Body of pancreas (tissue), 4 donors: Measurements from ENCODE around the gene MED27.

ENCODE experiments used
- CTCF ChIP-seq, 7 experiments: fragments of 450-650 bp in 4 of 7; fragments of 200-600 bp in 3 of 7; sonication (generic) in 3 of 7; IDR thresholded peaks; one replicate each; pipeline ENCODE4 v1.5.1; 2016 to 2019; ENCODE audit warnings: antibody characterized with exemption in 7 of 7
- POLR2A ChIP-seq, 3 donors: fragments of 450-650 bp; IDR thresholded peaks; one replicate each; pipeline ENCODE4 v1.6.1; 2016; ENCODE audit warnings: antibody characterized with exemption in 3 of 3, mild to moderate bottlenecking in 2 of 3

DNA sequence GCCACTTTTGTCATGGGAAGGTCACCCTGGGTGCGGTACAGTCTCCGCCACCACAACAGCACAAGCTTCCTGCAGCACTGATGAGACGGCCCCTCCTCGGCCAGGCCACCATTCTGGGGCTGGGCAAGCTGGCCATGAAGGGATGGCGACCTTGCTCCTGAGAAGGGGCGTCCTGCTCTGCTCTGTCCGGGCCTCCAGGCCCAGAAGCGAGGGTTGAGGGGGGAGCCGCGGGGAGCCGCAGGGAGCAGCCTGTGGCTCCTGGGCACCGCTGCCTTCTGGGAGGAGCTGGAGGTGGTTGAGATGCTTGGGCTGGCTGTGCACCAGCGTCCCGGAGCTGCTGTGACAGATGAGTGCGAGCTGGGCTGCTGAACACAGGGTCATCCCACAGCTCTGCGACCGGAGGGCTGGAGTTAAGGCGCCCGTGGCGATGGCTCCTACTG is 255.5 kb downstream of the MED27 start:
- TF ChIP-seq CTCF (IDR thresholded peaks at IDR 0.05) (no peak), POLR2A (IDR thresholded peaks at IDR 0.05) (no peak)
